NCI-H69 (cell line): ENCODE data around the gene CD200R1.
A peak's percentile ranks its signal among the peaks of the same experiment; 100 is the strongest.

Experiments
- DNase-seq: peaks from one replicate; lab custom pipeline; 2025; lab: John Stamatoyannopoulos, UW

The CD200R1 gene

GRCh38 chr3:112884678-112885290 lies 90.1 kb downstream of the CD200R1 start:
- no peak for DNase-seq

- DNase-seq = no peak
Observed at GRCh38 chr3:112881891-112882290, 93.0 kb downstream of the CD200R1 start.

GRCh38 chr3:112875561-112875960 lies 99.3 kb downstream of the CD200R1 start:
- no peak for DNase-seq

DNA sequence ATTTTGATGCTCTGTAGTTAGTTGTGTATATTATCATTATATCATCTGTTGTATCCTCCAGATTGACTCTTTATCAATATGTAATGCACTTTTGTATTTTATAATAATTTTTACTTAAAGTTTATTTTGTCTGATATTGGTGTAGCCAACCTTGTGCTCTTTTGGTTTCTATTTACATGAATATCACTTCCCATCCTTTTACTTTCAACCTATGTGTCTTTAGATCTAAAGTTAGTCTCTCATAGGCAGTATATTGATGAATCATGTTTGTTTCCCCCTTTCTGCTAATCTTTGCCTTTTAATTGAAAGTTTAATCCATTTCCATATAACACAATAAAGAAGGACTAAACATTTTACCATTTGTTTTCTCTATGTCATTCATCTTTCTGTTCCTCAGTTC lies 100.2 kb downstream of the CD200R1 start:
- no peak for DNase-seq

DNA sequence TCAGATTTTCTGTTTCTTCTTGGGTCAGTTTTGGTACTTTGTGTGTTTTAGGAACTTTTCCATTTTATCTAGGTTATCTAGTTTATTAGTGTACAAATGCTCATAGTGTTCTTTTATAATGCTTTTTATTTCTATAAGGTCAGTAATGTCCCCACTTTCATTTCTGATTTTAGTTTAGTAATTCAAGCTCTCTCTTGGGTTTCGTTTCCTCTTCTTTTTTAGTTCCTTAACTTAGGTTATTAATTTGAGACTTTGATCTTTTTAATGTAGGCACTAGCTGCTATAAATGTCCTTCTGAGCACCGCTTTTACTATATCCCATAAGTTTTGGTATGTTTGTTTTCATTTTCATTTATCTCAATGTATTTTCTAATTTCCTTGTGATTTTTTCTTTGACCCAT lies 101.3 kb downstream of the CD200R1 start:
- no peak for DNase-seq

DNA sequence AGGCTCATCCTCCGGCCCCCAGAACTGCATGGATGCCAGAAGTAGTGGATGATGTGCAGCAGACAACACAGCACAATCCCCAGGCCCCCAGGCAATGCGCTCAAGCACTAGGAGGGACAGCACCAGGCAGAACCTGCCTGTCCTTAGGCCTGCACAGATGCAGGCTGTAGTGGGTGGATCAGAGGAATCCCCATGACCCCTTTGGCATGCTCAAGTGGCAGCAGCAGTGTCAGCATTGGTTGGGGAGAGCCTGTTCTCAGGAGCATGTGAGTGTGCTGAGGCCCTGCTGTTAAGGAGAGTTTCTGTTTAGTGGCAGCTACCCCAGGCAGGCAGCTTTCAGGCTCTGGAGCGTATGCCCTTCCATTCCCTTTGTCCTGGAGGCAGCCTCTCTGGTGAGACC lies 103.2 kb downstream of the CD200R1 start:
- DNase-seq = peak; percentile 0
